Prostate gland (tissue), 2 donors: ENCODE results near the gene CCDC83. TPM values are rescaled to one million over a fixed set of nuclear protein-coding genes. Genes with fewer than 3 reads are reported as not detected.

Experiments used
- DNase-seq: peaks from one replicate; pipeline ENCODE4 v3.0.0-alpha.2; 2019; ENCODE audit warnings: low spot score
- H3K27ac ChIP-seq, 2 donors: fragments of 200-600 bp; sonication (generic); 2 replicates each; pipeline ENCODE4 v1.5.1; 2017 to 2019
- H3K27me3 ChIP-seq: fragments of 200-600 bp; sonication (generic); replicated peaks from 2 replicates; pipeline ENCODE4 v1.5.1; 2019; ENCODE audit not compliant: insufficient read depth
- H3K36me3 ChIP-seq, 2 donors: fragments of 200-600 bp; sonication (generic); 1 replicate in 1 of 2; 2 replicates in 1 of 2; pipeline versions ENCODE4 v1.5.1 to v1.8.1; 2017 to 2019
- H3K4me1 ChIP-seq: fragments of 200-600 bp; sonication (generic); replicated peaks from 2 replicates; pipeline ENCODE4 v1.5.1; 2019
- H3K4me3 ChIP-seq, 2 donors: fragments of 200-600 bp; sonication (generic); 2 replicates each; pipeline ENCODE4 v1.5.1; 2017 to 2019
- H3K9me3 ChIP-seq: fragments of 200-600 bp; sonication (generic); 2 replicates; pipeline ENCODE4 v1.5.1; 2017
- POLR2A ChIP-seq: fragments of 450-650 bp; IDR thresholded peaks from one replicate; pipeline ENCODE4 v1.6.1; 2016; ENCODE audit warnings: antibody characterized with exemption, mild to moderate bottlenecking
- POLR2AphosphoS5 ChIP-seq: sonication (generic); formaldehyde crosslinking; IDR thresholded peaks from one replicate; pipeline ENCODE4 v1.6.1; 2017; ENCODE audit warnings: antibody characterized with exemption
- WGBS: methylation state at CpG from one replicate; pipeline ENCODE4 v1.1.5; 2018; 5-methylcytosine and 5-hydroxymethylcytosine counted together
- intact Hi-C: fragments of 100-400 bp; cut with DNase I; formaldehyde crosslinking; loops from one replicate; pipeline ENCODE4 v1.14.2; 2022
- total RNA-seq, 2 donors: library from RNA; depleted of rRNA; stranded (reverse); fragments of >200 nt; gene quantifications; one replicate each; pipeline ENCODE4 v1.1.0, GENCODE V29; 2016
- TF ChIP-seq, protein P1 (sequence below), 4 experiments: fragments of 200-600 bp in 2 of 4; fragments of 450-650 bp in 2 of 4; sonication (generic) in 2 of 4; IDR thresholded peaks; 1 replicate in 3 of 4; 2 replicates in 1 of 4; pipeline ENCODE4 v1.5.1; 2016 to 2019; ENCODE audit warnings: antibody characterized with exemption in 4 of 4, mild to moderate bottlenecking in 2 of 4, moderate library complexity in 2 of 4

The CCDC83 gene
- total RNA-seq, 2 donors from 2014 or later, result 12.5 TPM; not detected in 1

DNA sequence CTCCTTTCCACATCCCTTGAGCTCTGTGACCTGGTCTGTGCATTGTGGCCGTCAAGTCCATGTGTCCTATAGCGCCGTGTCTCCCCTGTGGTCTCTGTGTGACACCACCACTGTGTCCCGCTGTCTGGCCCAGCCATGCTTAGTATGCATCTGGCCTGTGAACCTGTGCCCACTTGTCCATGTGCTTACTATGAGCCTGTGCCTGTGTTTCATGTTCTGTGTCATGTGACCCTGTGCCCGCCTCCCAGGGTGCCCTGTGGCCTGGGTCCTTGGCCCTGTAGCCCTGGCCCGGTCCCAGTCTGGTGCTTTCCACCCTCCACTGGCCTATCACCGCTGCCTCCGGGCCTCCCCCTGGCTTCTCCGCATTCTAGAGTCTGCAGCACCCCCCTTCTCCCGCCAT is 80.6 kb downstream of the CCDC83 start:
- H3K4me3 ChIP-seq, result no peak overlapping the region
- TF ChIP-seq POLR2AphosphoS5 (no peak), POLR2A (no peak)
- TF ChIP-seq, protein P1, sequence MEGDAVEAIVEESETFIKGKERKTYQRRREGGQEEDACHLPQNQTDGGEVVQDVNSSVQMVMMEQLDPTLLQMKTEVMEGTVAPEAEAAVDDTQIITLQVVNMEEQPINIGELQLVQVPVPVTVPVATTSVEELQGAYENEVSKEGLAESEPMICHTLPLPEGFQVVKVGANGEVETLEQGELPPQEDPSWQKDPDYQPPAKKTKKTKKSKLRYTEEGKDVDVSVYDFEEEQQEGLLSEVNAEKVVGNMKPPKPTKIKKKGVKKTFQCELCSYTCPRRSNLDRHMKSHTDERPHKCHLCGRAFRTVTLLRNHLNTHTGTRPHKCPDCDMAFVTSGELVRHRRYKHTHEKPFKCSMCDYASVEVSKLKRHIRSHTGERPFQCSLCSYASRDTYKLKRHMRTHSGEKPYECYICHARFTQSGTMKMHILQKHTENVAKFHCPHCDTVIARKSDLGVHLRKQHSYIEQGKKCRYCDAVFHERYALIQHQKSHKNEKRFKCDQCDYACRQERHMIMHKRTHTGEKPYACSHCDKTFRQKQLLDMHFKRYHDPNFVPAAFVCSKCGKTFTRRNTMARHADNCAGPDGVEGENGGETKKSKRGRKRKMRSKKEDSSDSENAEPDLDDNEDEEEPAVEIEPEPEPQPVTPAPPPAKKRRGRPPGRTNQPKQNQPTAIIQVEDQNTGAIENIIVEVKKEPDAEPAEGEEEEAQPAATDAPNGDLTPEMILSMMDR (IDR thresholded peaks at IDR 0.05), result no peak
- H3K27me3 ChIP-seq, result no peaks in the 10 kb centered on the region
- DNase-seq, result no peak
- H3K9me3 ChIP-seq, result no peaks in the 10 kb centered on the region
- intact Hi-C loops, result no loop called here
- H3K27ac ChIP-seq, result no peak overlapping the region
- no peaks in the 10 kb centered on the region for H3K36me3 ChIP-seq
- no peaks in the 10 kb centered on the region for H3K4me1 ChIP-seq
- 86% methylated on average over 10 of the region's 10 CpGs for WGBS

DNA sequence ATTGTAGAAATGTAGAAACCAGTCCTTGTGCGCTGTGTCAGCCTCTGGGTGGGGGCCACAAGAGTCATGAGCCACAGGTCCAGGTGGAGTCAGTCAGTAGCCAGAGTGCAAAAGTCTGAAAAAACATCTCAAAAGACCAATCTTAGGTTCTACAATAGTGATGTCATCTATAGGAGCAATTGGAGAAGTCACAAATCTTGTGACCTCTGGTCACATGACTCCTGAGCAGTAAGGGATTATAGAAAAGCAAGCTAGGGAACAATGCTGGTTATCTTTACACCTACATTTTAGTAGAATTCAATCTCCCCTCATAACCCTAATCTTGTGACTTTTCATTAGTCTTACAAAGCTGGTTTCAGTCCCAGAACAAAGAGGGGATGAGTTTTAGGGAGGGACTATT is 82.7 kb downstream of the CCDC83 start:
- Histone ChIP-seq H3K36me3 (no peaks in the 10 kb centered on the region), H3K27ac (no peak overlapping the region), H3K4me1 (no peaks in the 10 kb centered on the region), H3K9me3 (no peaks in the 10 kb centered on the region), H3K27me3 (no peaks in the 10 kb centered on the region), H3K4me3 (no peak overlapping the region)
- DNase-seq, result no peak
- 100% methylated on average over 1 of the region's 1 CpG for WGBS
- TF ChIP-seq, protein P1 (IDR thresholded peaks at IDR 0.05), result no peak
- TF ChIP-seq POLR2A, result no peak
- TF ChIP-seq POLR2AphosphoS5, result no peak
- intact Hi-C loops, result no loop called here

DNA sequence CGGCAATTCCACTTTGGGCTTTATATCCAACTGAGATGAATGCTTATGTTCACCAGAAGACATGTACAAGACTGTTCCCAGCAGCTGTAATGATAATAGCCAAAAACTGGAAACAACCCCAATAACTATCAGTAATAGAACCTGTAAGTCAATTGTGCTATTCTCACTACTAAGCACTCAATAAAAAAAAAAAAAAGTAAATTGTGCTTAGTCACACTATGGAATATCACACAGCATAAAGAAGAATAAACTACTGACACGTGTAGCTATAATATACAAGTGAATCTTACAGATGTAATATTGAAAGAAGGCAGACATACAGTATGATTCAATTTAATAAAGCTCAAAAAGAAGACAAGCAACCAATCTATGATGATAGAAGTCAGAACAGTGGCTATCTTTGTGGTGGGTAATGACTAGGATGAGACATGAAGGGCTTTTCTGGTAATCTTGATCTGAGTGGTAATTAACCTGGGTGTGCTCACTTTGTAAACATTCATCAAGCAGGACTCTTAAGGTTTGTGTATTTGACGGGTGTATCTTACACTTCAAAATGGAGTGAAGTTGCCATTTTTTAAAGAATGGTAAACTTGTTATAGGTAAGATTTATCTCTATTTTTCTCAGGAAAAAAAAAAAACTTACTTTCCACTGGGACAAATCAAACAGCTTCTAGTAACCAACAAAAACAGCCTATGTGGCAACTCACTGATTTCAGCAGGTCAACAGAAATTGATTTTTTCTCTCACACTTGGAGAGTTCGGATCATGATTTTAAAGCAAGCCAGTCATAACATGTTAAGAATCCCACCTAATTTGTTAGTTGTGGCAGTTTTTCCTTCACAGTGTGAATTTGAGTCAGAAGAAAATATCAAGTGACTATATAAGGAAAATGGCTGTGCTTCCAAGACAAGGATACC is 84.2 kb downstream of the CCDC83 start:
- intact Hi-C loops, result loop anchor here (2.0 to 10.0 kb wide), 4 partner anchors 85 to 355 kb away; partner anchors contain the start of genes CCDC83 and PICALM
- H3K27ac ChIP-seq, result no peak overlapping the region
- no peaks in the 10 kb centered on the region for H3K36me3 ChIP-seq
- DNase-seq, result no peak
- H3K9me3 ChIP-seq, result no peaks in the 10 kb centered on the region
- no peak overlapping the region for H3K4me3 ChIP-seq
- no peaks in the 10 kb centered on the region for H3K27me3 ChIP-seq
- WGBS, result 83% methylated on average over 4 of the region's 4 CpGs
- TF ChIP-seq, protein P1 (IDR thresholded peaks at IDR 0.05), result no peak
- TF ChIP-seq POLR2A (no peak), POLR2AphosphoS5 (no peak)
- H3K4me1 ChIP-seq, result no peaks in the 10 kb centered on the region

DNA sequence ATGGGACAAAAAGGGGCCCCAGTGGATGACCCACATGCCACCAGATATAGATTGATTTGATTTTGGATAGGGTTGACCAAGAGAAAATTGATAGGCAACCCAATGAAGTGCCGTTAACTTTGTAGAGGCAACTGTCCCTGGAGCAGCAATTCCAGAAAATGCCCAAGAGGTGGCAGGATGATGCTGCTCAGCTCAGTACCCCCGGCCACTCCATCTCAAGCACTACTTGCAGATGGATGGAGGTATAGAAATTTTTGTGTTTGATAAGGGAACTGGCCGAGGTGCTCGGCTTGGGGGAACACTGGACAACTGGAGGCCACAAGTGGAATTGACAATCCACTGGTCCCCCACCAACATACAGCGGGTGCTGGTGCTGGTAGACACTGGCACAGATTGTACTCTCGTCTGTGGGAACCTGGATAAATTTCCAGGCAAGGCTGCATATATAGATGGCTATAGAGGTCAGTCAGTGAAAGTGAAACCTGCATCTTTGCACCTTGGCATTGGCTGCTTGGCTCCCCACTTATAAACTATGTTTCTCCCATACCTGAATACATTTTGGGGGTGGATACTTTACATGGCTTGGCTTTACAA is 86.3 kb downstream of the CCDC83 start:
- peak; percentile 37 for DNase-seq
- intact Hi-C loops, result loop anchor here (2.0 to 10.0 kb wide), 4 partner anchors 87 to 353 kb away; partner anchors contain the start of genes CCDC83 and PICALM
- Histone ChIP-seq H3K4me3 (no peak overlapping the region), H3K36me3 (no peaks in the 10 kb centered on the region), H3K27me3 (no peaks in the 10 kb centered on the region), H3K27ac (no peak overlapping the region), H3K4me1 (no peaks in the 10 kb centered on the region), H3K9me3 (no peaks in the 10 kb centered on the region)
- TF ChIP-seq, protein P1 (IDR thresholded peaks at IDR 0.05), result peak in 3 of 4 experiments; percentile 55 to 70 (median 61)
- TF ChIP-seq POLR2A, result no peak
- no peak for TF ChIP-seq POLR2AphosphoS5
- WGBS, result 38% methylated on average over 6 of the region's 6 CpGs
